ENCODE results near the gene C4orf54. TPM values are rescaled to one million over a fixed set of nuclear protein-coding genes. Genes with fewer than 3 reads are reported as not detected.
A peak's percentile ranks its signal among the peaks of the same experiment; 100 is the strongest.

C4orf54 gene
- total and polyA plus RNA-seq, 2 of the 8 experiments (the other 6 are each of a cell fraction or from before 2014, with no cell fraction given) = not detected

- Histone ChIP-seq H3K9me3 (ENCODE audit: insufficient read depth in 2 of 2, low read depth in 1 of 2, low read length in 1 of 2) (no peaks in the 10 kb centered on the region), H3K4me1 (replicated peaks in 1 of 4; ENCODE audit: control insufficient read depth in 3 of 4, insufficient read depth in 4 of 4, low read length in 3 of 4) (peaks cover 0 to 2% (median 2%) of the 10 kb centered on the region in 4 experiments; a peak in 3 of 7 replicates), H2BK20ac (ENCODE audit: low read length) (no peak overlapping the region), H3K56ac (replicated peaks; ENCODE audit: insufficient read length, low read depth, low read length) (no peak overlapping the region), H3K23ac (ENCODE audit: insufficient read length) (no peak overlapping the region), H3K79me2 (ENCODE audit: control insufficient read depth in 1 of 2, insufficient read depth in 2 of 2, low read length in 2 of 2) (no peaks in the 10 kb centered on the region), H3K4me2 (ENCODE audit: insufficient read depth in 1 of 2, low read depth in 2 of 2, low read length in 2 of 2) (no peak overlapping the region), H2BK15ac (ENCODE audit: low read length) (no peak overlapping the region), H2BK120ac (replicated peaks; ENCODE audit: low read depth, low read length) (no peak overlapping the region), H3K4ac (replicated peaks; ENCODE audit: insufficient read length, low read depth, low read length) (no peak overlapping the region), H2AK5ac (ENCODE audit: low read depth, low read length) (no peak overlapping the region; the same call in 1 of the 2 replicates), H4K20me1 (replicated peaks in 1 of 2; ENCODE audit: control insufficient read depth in 1 of 2, insufficient read depth in 2 of 2, low read length in 2 of 2) (no peaks in the 10 kb centered on the region), H2BK12ac (ENCODE audit: low read depth, low read length) (no peak overlapping the region), H4K5ac (ENCODE audit: insufficient read length, low read depth, low read length) (no peak overlapping the region), H3K36me3 (ENCODE audit: control insufficient read depth in 2 of 4, insufficient read depth in 4 of 4, low read length in 3 of 4) (no peaks in the 10 kb centered on the region), H3K79me1 (ENCODE audit: low read depth, low read length) (no peaks in the 10 kb centered on the region), H2AFZ (ENCODE audit: low read length) (no peak overlapping the region), H3K27ac (ENCODE audit: low read depth, low read length) (no peak overlapping the region), H2BK5ac (ENCODE audit: low read depth, low read length) (no peak overlapping the region), H3K27me3 (replicated peaks in 1 of 4; ENCODE audit: control insufficient read depth in 3 of 4, extremely low read depth in 1 of 4, insufficient read depth in 3 of 4, low read length in 3 of 4) (peaks cover 3 to 7% (median 4%) of the 10 kb centered on the region in 4 experiments; a peak in 5 of 7 replicates), H3K9ac (replicated peaks in 1 of 4; ENCODE audit: extremely low read depth in 1 of 4, low read depth in 3 of 4, low read length in 3 of 4) (no peak overlapping the region), H3K14ac (ENCODE audit: insufficient read length) (no peak overlapping the region), H3K4me3 (ENCODE audit: extremely low read depth in 1 of 4, insufficient read depth in 2 of 4, low read depth in 3 of 4, low read length in 4 of 4) (no peak overlapping the region), H3K23me2 (ENCODE audit: low read depth, low read length) (no peaks in the 10 kb centered on the region), H3K18ac (ENCODE audit: extremely low read depth, low read length) (no peak overlapping the region), H4K8ac (ENCODE audit: extremely low read depth, insufficient read depth, low read length) (no peak overlapping the region), H4K91ac (replicated peaks; ENCODE audit: insufficient read length, low read length) (peak overlapping the region; percentile 21)
- DNase-seq (ENCODE audit: low read depth in 1 of 2, low spot score in 2 of 2) = no peak
- no peak for FAIRE-seq
- ChIA-PET POLR2A (ENCODE audit: partially characterized antibody) (interaction anchor here (1.4 kb wide), 1 partner anchor 563 kb away, joined by 4 read pairs; the partner anchor contains the start of gene ADH5), CTCF (ENCODE audit: partially characterized antibody) (interaction anchor here (0.9 kb wide), 1 partner anchor 91 kb away, joined by 3 read pairs; no protein-coding TSS in a partner anchor)
- WGBS, 2 experiments (ENCODE audit: extremely low coverage in 1 of 2, insufficient coverage in 1 of 2, insufficient read length in 1 of 2, insufficient replicate concordance in 2 of 2, low coverage in 1 of 2, low lambda C conversion rate in 2 of 2, missing lambda C conversion rate in 1 of 2) = 95% methylated on average over 18 of the region's 18 CpGs; no CpG with 5 or more reads in 1 of the 2 experiments
- TF ChIP-seq EZH2 (IDR thresholded peaks at IDR 0.05; ENCODE audit: low read depth, low read length, severe bottlenecking) (no peak), BACH1 (IDR thresholded peaks at IDR 0.05; ENCODE audit: low read length) (no peak), SP1 (IDR thresholded peaks at IDR 0.05; ENCODE audit: low read depth, low read length) (no peak), CEBPB (IDR thresholded peaks at IDR 0.05; ENCODE audit: low read depth, low read length) (no peak), KDM5A (IDR thresholded peaks at IDR 0.05; ENCODE audit: low read length) (no peak), TCF12 (IDR thresholded peaks at IDR 0.05; ENCODE audit: low read depth, low read length) (no peak), NRF1 (IDR thresholded peaks at IDR 0.05; ENCODE audit: low read depth, low read length) (no peak), EP300 (IDR thresholded peaks at IDR 0.05; ENCODE audit: borderline replicate concordance in 1 of 2, low read depth in 2 of 2, low read length in 2 of 2) (no peak), TEAD4 (IDR thresholded peaks at IDR 0.05; ENCODE audit: low read depth, low read length) (no peak)
- TF ChIP-seq, protein P1, sequence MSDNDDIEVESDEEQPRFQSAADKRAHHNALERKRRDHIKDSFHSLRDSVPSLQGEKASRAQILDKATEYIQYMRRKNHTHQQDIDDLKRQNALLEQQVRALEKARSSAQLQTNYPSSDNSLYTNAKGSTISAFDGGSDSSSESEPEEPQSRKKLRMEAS (IDR thresholded peaks at IDR 0.05) = no peak
- TF ChIP-seq, protein P2, sequence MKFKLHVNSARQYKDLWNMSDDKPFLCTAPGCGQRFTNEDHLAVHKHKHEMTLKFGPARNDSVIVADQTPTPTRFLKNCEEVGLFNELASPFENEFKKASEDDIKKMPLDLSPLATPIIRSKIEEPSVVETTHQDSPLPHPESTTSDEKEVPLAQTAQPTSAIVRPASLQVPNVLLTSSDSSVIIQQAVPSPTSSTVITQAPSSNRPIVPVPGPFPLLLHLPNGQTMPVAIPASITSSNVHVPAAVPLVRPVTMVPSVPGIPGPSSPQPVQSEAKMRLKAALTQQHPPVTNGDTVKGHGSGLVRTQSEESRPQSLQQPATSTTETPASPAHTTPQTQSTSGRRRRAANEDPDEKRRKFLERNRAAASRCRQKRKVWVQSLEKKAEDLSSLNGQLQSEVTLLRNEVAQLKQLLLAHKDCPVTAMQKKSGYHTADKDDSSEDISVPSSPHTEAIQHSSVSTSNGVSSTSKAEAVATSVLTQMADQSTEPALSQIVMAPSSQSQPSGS (IDR thresholded peaks at IDR 0.05; ENCODE audit: low read length) = no peak
Measured at GRCh38 chr4:99651016-99651769, 6.4 kb downstream of the C4orf54 start.
